ENCODE results near the gene CLCN5.

The CLCN5 gene

GRCh38 chrX:49925176-49925575 lies 2.8 kb downstream of the CLCN5 start:
- no peaks in the 10 kb centered on the region for H3K4me1 ChIP-seq (ENCODE audit: insufficient read depth, low read length)
- DNase-seq (no peak), ATAC-seq (ENCODE audit: insufficient read depth, low read depth) (no peak)
- H3K9me3 ChIP-seq (ENCODE audit: insufficient read depth, low read length, severe bottlenecking), result no peaks in the 10 kb centered on the region
- no peaks in the 10 kb centered on the region for H4K20me1 ChIP-seq (ENCODE audit: insufficient read depth, low read length)
- no peak overlapping the region for H2AFZ ChIP-seq (ENCODE audit: low read depth, low read length)
- no peaks in the 10 kb centered on the region for H3K79me2 ChIP-seq (ENCODE audit: insufficient read depth, low read length)
- H3K36me3 ChIP-seq (ENCODE audit: insufficient read depth, low read length), result no peaks in the 10 kb centered on the region
- no peak overlapping the region for H3K4me3 ChIP-seq (ENCODE audit: low read depth in 1 of 2, low read length in 2 of 2)
- no peaks in the 10 kb centered on the region for H3K27me3 ChIP-seq (ENCODE audit: insufficient read depth, low read length, poor library complexity)
- H3K27ac ChIP-seq (ENCODE audit: low read length), result no peak overlapping the region
- no peak overlapping the region for H3K4me2 ChIP-seq (ENCODE audit: insufficient read depth, low read length)
- TF ChIP-seq CTCF (IDR thresholded peaks at IDR 0.05; ENCODE audit: borderline replicate concordance, extremely low read depth, low read length, poor library complexity, severe bottlenecking), result no peak
- H3K9ac ChIP-seq (ENCODE audit: low read depth, low read length), result no peak overlapping the region

GRCh38 chrX:49930039-49930438 lies 7.6 kb downstream of the CLCN5 start:
- TF ChIP-seq EZH2 (IDR thresholded peaks at IDR 0.05; ENCODE audit: borderline replicate concordance, low read depth, low read length, severe bottlenecking) (no peak), CTCF (IDR thresholded peaks at IDR 0.05; ENCODE audit: borderline replicate concordance, extremely low read depth, low read length, poor library complexity, severe bottlenecking) (no peak)
- Histone ChIP-seq H3K9me3 (ENCODE audit: insufficient read depth, low read length, severe bottlenecking) (no peaks in the 10 kb centered on the region), H3K36me3 (ENCODE audit: insufficient read depth, low read length) (no peaks in the 10 kb centered on the region), H3K27me3 (ENCODE audit: insufficient read depth, low read length, poor library complexity) (no peaks in the 10 kb centered on the region), H3K27ac (ENCODE audit: low read length) (no peak overlapping the region), H2AFZ (ENCODE audit: low read depth, low read length) (no peak overlapping the region), H3K4me3 (ENCODE audit: low read depth in 1 of 2, low read length in 2 of 2) (no peak overlapping the region), H3K9ac (ENCODE audit: low read depth, low read length) (no peak overlapping the region), H3K79me2 (ENCODE audit: insufficient read depth, low read length) (no peaks in the 10 kb centered on the region), H3K4me2 (ENCODE audit: insufficient read depth, low read length) (no peak overlapping the region), H4K20me1 (ENCODE audit: insufficient read depth, low read length) (no peaks in the 10 kb centered on the region), H3K4me1 (ENCODE audit: insufficient read depth, low read length) (no peaks in the 10 kb centered on the region)
- ATAC-seq (ENCODE audit: insufficient read depth, low read depth), result no peak
- DNase-seq, result no peak

- no peaks in the 10 kb centered on the region for H3K79me2 ChIP-seq (ENCODE audit: insufficient read depth, low read length)
- TF ChIP-seq CTCF (IDR thresholded peaks at IDR 0.05; ENCODE audit: borderline replicate concordance, extremely low read depth, low read length, poor library complexity, severe bottlenecking) (no peak), EZH2 (IDR thresholded peaks at IDR 0.05; ENCODE audit: borderline replicate concordance, low read depth, low read length, severe bottlenecking) (no peak)
- no peak overlapping the region for H3K27ac ChIP-seq (ENCODE audit: low read length)
- no peak overlapping the region for H3K9ac ChIP-seq (ENCODE audit: low read depth, low read length)
- ATAC-seq (ENCODE audit: insufficient read depth, low read depth) (no peak), DNase-seq (no peak)
- H3K9me3 ChIP-seq (ENCODE audit: insufficient read depth, low read length, severe bottlenecking), result no peaks in the 10 kb centered on the region
- H3K4me1 ChIP-seq (ENCODE audit: insufficient read depth, low read length), result no peaks in the 10 kb centered on the region
- no peak overlapping the region for H3K4me3 ChIP-seq (ENCODE audit: low read depth in 1 of 2, low read length in 2 of 2)
- no peak overlapping the region for H3K4me2 ChIP-seq (ENCODE audit: insufficient read depth, low read length)
- H3K36me3 ChIP-seq (ENCODE audit: insufficient read depth, low read length), result no peaks in the 10 kb centered on the region
- H3K27me3 ChIP-seq (ENCODE audit: insufficient read depth, low read length, poor library complexity), result no peaks in the 10 kb centered on the region
- H4K20me1 ChIP-seq (ENCODE audit: insufficient read depth, low read length), result no peaks in the 10 kb centered on the region
- H2AFZ ChIP-seq (ENCODE audit: low read depth, low read length), result no peak overlapping the region
Observed at GRCh38 chrX:49932791-49933190, 10.4 kb downstream of the CLCN5 start.

GRCh38 chrX:49934148-49934547 lies 11.8 kb downstream of the CLCN5 start:
- no peaks in the 10 kb centered on the region for H3K79me2 ChIP-seq (ENCODE audit: insufficient read depth, low read length)
- no peak overlapping the region for H3K4me3 ChIP-seq (ENCODE audit: low read depth in 1 of 2, low read length in 2 of 2)
- no peaks in the 10 kb centered on the region for H3K27me3 ChIP-seq (ENCODE audit: insufficient read depth, low read length, poor library complexity)
- no peak overlapping the region for H2AFZ ChIP-seq (ENCODE audit: low read depth, low read length)
- no peaks in the 10 kb centered on the region for H4K20me1 ChIP-seq (ENCODE audit: insufficient read depth, low read length)
- H3K9ac ChIP-seq (ENCODE audit: low read depth, low read length), result no peak overlapping the region
- no peaks in the 10 kb centered on the region for H3K4me1 ChIP-seq (ENCODE audit: insufficient read depth, low read length)
- DNase-seq, result no peak
- TF ChIP-seq EZH2 (IDR thresholded peaks at IDR 0.05; ENCODE audit: borderline replicate concordance, low read depth, low read length, severe bottlenecking), result no peak
- TF ChIP-seq CTCF (IDR thresholded peaks at IDR 0.05; ENCODE audit: borderline replicate concordance, extremely low read depth, low read length, poor library complexity, severe bottlenecking), result no peak
- no peaks in the 10 kb centered on the region for H3K36me3 ChIP-seq (ENCODE audit: insufficient read depth, low read length)
- no peak overlapping the region for H3K4me2 ChIP-seq (ENCODE audit: insufficient read depth, low read length)
- no peak for ATAC-seq (ENCODE audit: insufficient read depth, low read depth)
- no peak overlapping the region for H3K27ac ChIP-seq (ENCODE audit: low read length)
- H3K9me3 ChIP-seq (ENCODE audit: insufficient read depth, low read length, severe bottlenecking), result no peaks in the 10 kb centered on the region

All from DND-41 (cell line).